Suprapubic skin (tissue), 3 donors: ENCODE measurements around the gene RNF144B.

Source experiments
- CTCF ChIP-seq, 2 donors: fragments of 200-600 bp in 1 of 2; fragments of 450-650 bp in 1 of 2; sonication (generic) in 1 of 2; IDR thresholded peaks; one replicate each; pipeline ENCODE4 v1.5.1; 2016 to 2019; ENCODE audit warnings: antibody characterized with exemption in 2 of 2, mild to moderate bottlenecking in 1 of 2, moderate library complexity in 1 of 2
- EP300 ChIP-seq: sonication (generic); formaldehyde crosslinking; IDR thresholded peaks from one replicate; pipeline ENCODE4 v1.6.1; 2017; ENCODE audit warnings: antibody characterized with exemption
- POLR2A ChIP-seq, 2 donors: fragments of 450-650 bp; IDR thresholded peaks; one replicate each; pipeline ENCODE4 v1.6.1; 2017; ENCODE audit warnings: antibody characterized with exemption in 2 of 2, mild to moderate bottlenecking in 2 of 2, moderate library complexity in 2 of 2

- no peak for TF ChIP-seq CTCF (IDR thresholded peaks at IDR 0.05)
- TF ChIP-seq POLR2A (IDR thresholded peaks at IDR 0.05): no peak
- TF ChIP-seq EP300: no peak
These were observed 120.4 kb downstream of the RNF144B start for GRCh38 chr6:18507561-18507960.
